A673 (cell line): ENCODE measurements around the gene MIS12. TPM values are rescaled to one million over a fixed set of nuclear protein-coding genes. Genes with fewer than 3 reads are reported as not detected.

Experiments used
- BruUV-seq: library from RNA; stranded (reverse); fragments of 400-500 nt; replicated peaks from 2 replicates; lab custom pipeline; 2021; lab: Mats Ljungman, UMichigan
- CTCF ChIA-PET: fragments of 300-600 bp; sonication (Branson Sonifier 250); formaldehyde crosslinking; loops from one replicate; lab custom pipeline; 2022; ENCODE audit warnings: antibody characterized with exemption; lab: Charles Lee
- POLR2A ChIA-PET: fragments of 300-600 bp; sonication (Branson Sonifier 250); formaldehyde crosslinking; loops from one replicate; lab custom pipeline; 2022; ENCODE audit warnings: antibody characterized with exemption; ENCODE audit not compliant: low non-redundant PET; lab: Charles Lee
- DNase-seq: peaks from one replicate; pipeline ENCODE4 v3.0.0-alpha.2; 2015; ENCODE audit warnings: low spot score
- H3K27ac ChIP-seq: fragments of 200-600 bp; sonication (generic); 2 replicates; pipeline ENCODE4 v1.5.1; 2016; ENCODE audit warnings: mixed run types, low read depth, mild to moderate bottlenecking, mixed read lengths, antibody characterized with exemption, low read length; ENCODE audit not compliant: poor library complexity, severe bottlenecking
- H3K27me3 ChIP-seq: fragments of 200-600 bp; sonication (generic); replicated peaks from 2 replicates; pipeline ENCODE4 v1.6.1; 2017; ENCODE audit warnings: mixed run types, low read depth, mild to moderate bottlenecking, mixed read lengths, antibody characterized with exemption, low read length; ENCODE audit not compliant: insufficient read depth, poor library complexity
- H3K36me3 ChIP-seq: fragments of 200-600 bp; sonication (generic); 2 replicates; pipeline ENCODE4 v1.6.1; 2016; ENCODE audit warnings: mixed run types, mild to moderate bottlenecking, mixed read lengths, antibody characterized with exemption, low read length; ENCODE audit not compliant: insufficient read depth, poor library complexity, severe bottlenecking
- H3K4me1 ChIP-seq: fragments of 200-600 bp; sonication (generic); 2 replicates; pipeline ENCODE4 v1.6.1; 2017; ENCODE audit warnings: mixed run types, mild to moderate bottlenecking, mixed read lengths, antibody characterized with exemption, low read length; ENCODE audit not compliant: insufficient read depth, poor library complexity, severe bottlenecking
- H3K4me3 ChIP-seq: fragments of 200-600 bp; sonication (generic); 2 replicates; pipeline ENCODE4 v1.5.1; 2016; ENCODE audit warnings: low read depth, mixed run types, mild to moderate bottlenecking, mixed read lengths, low read length; ENCODE audit not compliant: poor library complexity, severe bottlenecking
- H3K9me3 ChIP-seq: fragments of 200-600 bp; sonication (generic); 2 replicates; pipeline ENCODE4 v1.6.1; 2016; ENCODE audit warnings: mixed run types, low read depth, mild to moderate bottlenecking, mixed read lengths, antibody characterized with exemption, low read length; ENCODE audit not compliant: poor library complexity, severe bottlenecking
- EZH2 ChIP-seq: fragments of 200-600 bp; sonication (generic); IDR thresholded peaks from 2 replicates; pipeline ENCODE4 v1.6.1; 2017; ENCODE audit warnings: borderline replicate concordance, low read depth, mild to moderate bottlenecking, mixed read lengths, antibody characterized with exemption, low read length; ENCODE audit not compliant: poor library complexity, severe bottlenecking
- intact Hi-C: fragments of 100-400 bp; cut with micrococcal nuclease; formaldehyde crosslinking; loops from one replicate; pipeline ENCODE4 v1.10.0; 2022; ENCODE audit not compliant: unreplicated experiment
- total RNA-seq: library from RNA; stranded (reverse); gene quantifications from 2 replicates; pipeline ENCODE4 v1.2.3, GENCODE V29; 2021
- TF ChIP-seq, protein P1 (sequence below): fragments of 300-800, 200-600 bp; sonication (generic); conservative IDR thresholded peaks from 2 replicates; pipeline ENCODE4 v1.5.1; 2017; ENCODE audit warnings: low read depth, mild to moderate bottlenecking, antibody characterized with exemption, low read length, moderate library complexity, mixed read lengths

MIS12 gene
- total RNA-seq, 1 experiment from 2014 or later = 33.9 TPM

DNA sequence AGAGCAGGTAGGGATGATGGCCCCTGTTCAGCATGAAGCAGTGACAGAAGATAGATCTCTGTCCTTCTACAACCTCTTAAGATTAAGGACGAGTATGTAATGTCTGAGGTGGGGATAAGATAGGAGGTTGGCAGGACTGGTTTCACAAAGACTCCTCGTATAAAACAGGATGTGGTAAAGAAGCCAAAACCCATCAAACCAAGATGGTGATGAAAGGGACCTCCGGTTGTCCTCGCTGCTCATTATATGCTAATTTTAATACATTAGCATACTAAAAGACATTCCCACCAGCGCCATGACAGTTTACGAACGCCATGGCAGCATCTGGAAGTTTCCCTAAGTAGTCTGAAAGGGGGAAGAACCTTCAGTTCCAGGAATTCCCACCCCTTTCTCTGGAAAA is 27.3 kb downstream of the MIS12 start:
- ChIA-PET POLR2A (interaction anchor here (0.5 kb wide), 1 partner anchor 137 kb away, joined by 5 read pairs; no protein-coding TSS in a partner anchor), CTCF (no interaction called here)
- Histone ChIP-seq H3K4me1 (no peaks in the 10 kb centered on the region), H3K36me3 (no peaks in the 10 kb centered on the region), H3K27me3 (no peaks in the 10 kb centered on the region), H3K27ac (no peak overlapping the region), H3K4me3 (no peak overlapping the region), H3K9me3 (no peaks in the 10 kb centered on the region)
- no peak for TF ChIP-seq EZH2
- TF ChIP-seq, protein P1, sequence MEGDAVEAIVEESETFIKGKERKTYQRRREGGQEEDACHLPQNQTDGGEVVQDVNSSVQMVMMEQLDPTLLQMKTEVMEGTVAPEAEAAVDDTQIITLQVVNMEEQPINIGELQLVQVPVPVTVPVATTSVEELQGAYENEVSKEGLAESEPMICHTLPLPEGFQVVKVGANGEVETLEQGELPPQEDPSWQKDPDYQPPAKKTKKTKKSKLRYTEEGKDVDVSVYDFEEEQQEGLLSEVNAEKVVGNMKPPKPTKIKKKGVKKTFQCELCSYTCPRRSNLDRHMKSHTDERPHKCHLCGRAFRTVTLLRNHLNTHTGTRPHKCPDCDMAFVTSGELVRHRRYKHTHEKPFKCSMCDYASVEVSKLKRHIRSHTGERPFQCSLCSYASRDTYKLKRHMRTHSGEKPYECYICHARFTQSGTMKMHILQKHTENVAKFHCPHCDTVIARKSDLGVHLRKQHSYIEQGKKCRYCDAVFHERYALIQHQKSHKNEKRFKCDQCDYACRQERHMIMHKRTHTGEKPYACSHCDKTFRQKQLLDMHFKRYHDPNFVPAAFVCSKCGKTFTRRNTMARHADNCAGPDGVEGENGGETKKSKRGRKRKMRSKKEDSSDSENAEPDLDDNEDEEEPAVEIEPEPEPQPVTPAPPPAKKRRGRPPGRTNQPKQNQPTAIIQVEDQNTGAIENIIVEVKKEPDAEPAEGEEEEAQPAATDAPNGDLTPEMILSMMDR = no peak
- no TSS peak for BruUV-seq
- intact Hi-C loops = no loop called here
- DNase-seq = no peak

- ChIA-PET POLR2A (no interaction called here), CTCF (no interaction called here)
- intact Hi-C loops = no loop called here
- H3K36me3 ChIP-seq = no peaks in the 10 kb centered on the region
- no peaks in the 10 kb centered on the region for H3K4me1 ChIP-seq
- BruUV-seq = no TSS peak
- H3K27ac ChIP-seq = no peak overlapping the region
- no peaks in the 10 kb centered on the region for H3K9me3 ChIP-seq
- DNase-seq = no peak
- H3K4me3 ChIP-seq = no peak overlapping the region
- TF ChIP-seq, protein P1 = no peak
- no peak for TF ChIP-seq EZH2
- no peaks in the 10 kb centered on the region for H3K27me3 ChIP-seq
Observed at GRCh38 chr17:5514976-5515375, 28.6 kb downstream of the MIS12 start.

GRCh38 chr17:5516060-5516792 is 29.9 kb downstream of the MIS12 start:
- BruUV-seq = no TSS peak
- no peak for DNase-seq
- intact Hi-C loops = no loop called here
- Histone ChIP-seq H3K4me3 (no peak overlapping the region), H3K36me3 (no peaks in the 10 kb centered on the region), H3K4me1 (no peaks in the 10 kb centered on the region), H3K27me3 (no peaks in the 10 kb centered on the region), H3K9me3 (no peaks in the 10 kb centered on the region), H3K27ac (no peak overlapping the region)
- CTCF ChIA-PET = no interaction called here
- POLR2A ChIA-PET = interaction anchor here (0.7 kb wide), 1 partner anchor 246 kb away, joined by 3 read pairs; no protein-coding TSS in a partner anchor
- no peak for TF ChIP-seq EZH2
- TF ChIP-seq, protein P1 = no peak
